IMR-90 (cell line): ENCODE measurements around the gene PALS2. TPM values are rescaled to one million over a fixed set of nuclear protein-coding genes. Genes with fewer than 3 reads are reported as not detected.

ENCODE experiments used
- ATAC-seq: fragments of 200-7000 bp; cut with Tn5 transposase; 2 replicates; pipeline ENCODE4 v1.9.1; 2020; ENCODE audit warnings: low read depth, mild to moderate bottlenecking, moderate library complexity
- BruUV-seq: library from RNA; stranded (reverse); fragments of 400-500 nt; replicated peaks from 2 replicates; lab custom pipeline; 2021; lab: Mats Ljungman, UMichigan
- CTCF ChIA-PET: fragments of 300-600 bp; formaldehyde crosslinking; extraction: SDS; loops from one replicate; lab custom pipeline; 2021; ENCODE audit warnings: antibody characterized with exemption; lab: Yijun Ruan, JAX
- POLR2A ChIA-PET: fragments of 300-600 bp; sonication (Branson Sonifier 250); formaldehyde crosslinking; loops from one replicate; lab custom pipeline; 2022; ENCODE audit warnings: antibody characterized with exemption; ENCODE audit not compliant: unreplicated experiment; lab: Charles Lee
- DNase-seq: peaks from one replicate; pipeline ENCODE4 v3.0.0; 2013
- H2AFZ ChIP-seq: replicated peaks from 2 replicates; pipeline ENCODE3; 2013; ENCODE audit warnings: low read length, mild to moderate bottlenecking; ENCODE audit not compliant: poor library complexity
- H2AK5ac ChIP-seq: 2 replicates; pipeline ENCODE4 v1.6.1; 2013; ENCODE audit warnings: low read depth, low read length, inconsistent platforms
- H2AK9ac ChIP-seq: replicated peaks from 2 replicates; pipeline ENCODE3; 2013; ENCODE audit warnings: mild to moderate bottlenecking, low read depth, low read length, moderate library complexity; ENCODE audit not compliant: poor library complexity
- H2BK120ac ChIP-seq: 2 replicates; pipeline ENCODE4 v1.6.1; 2013; ENCODE audit warnings: low read depth, low read length, inconsistent platforms
- H2BK15ac ChIP-seq: 3 replicates; pipeline ENCODE4 v1.6.1; 2013; ENCODE audit warnings: low read depth, low read length, inconsistent platforms
- H2BK20ac ChIP-seq: 2 replicates; pipeline ENCODE4 v1.6.1; 2013; ENCODE audit warnings: low read depth, mild to moderate bottlenecking, inconsistent platforms, low read length, moderate library complexity
- H2BK5ac ChIP-seq: 2 replicates; pipeline ENCODE4 v1.6.1; 2013; ENCODE audit warnings: mild to moderate bottlenecking, low read depth, low read length, inconsistent platforms; ENCODE audit not compliant: poor library complexity, severe bottlenecking
- H3K14ac ChIP-seq: replicated peaks from 2 replicates; pipeline ENCODE4 v1.6.1; 2013; ENCODE audit warnings: low read depth, low read length, inconsistent platforms
- H3K18ac ChIP-seq: 2 replicates; pipeline ENCODE4 v1.6.1; 2013; ENCODE audit warnings: low read depth, low read length, control low read depth
- H3K23ac ChIP-seq: 2 replicates; pipeline ENCODE4 v1.6.1; 2013; ENCODE audit warnings: low read depth, low read length, inconsistent platforms
- H3K27ac ChIP-seq: 2 replicates; pipeline ENCODE4 v1.5.1; 2013; ENCODE audit warnings: mild to moderate bottlenecking, control low read depth, low read length; ENCODE audit not compliant: insufficient read depth
- H3K27me3 ChIP-seq: 2 replicates; pipeline ENCODE4 v1.6.1; 2013; ENCODE audit warnings: low read length; ENCODE audit not compliant: control insufficient read depth, insufficient read depth
- H3K36me3 ChIP-seq: 2 replicates; pipeline ENCODE4 v1.6.1; 2013; ENCODE audit warnings: low read length, mixed read lengths; ENCODE audit not compliant: control insufficient read depth, insufficient read depth
- H3K4ac ChIP-seq: 2 replicates; pipeline ENCODE4 v1.6.1; 2013; ENCODE audit warnings: low read depth, low read length, inconsistent platforms
- H3K4me1 ChIP-seq: 2 replicates; pipeline ENCODE4 v1.6.1; 2013; ENCODE audit warnings: low read length, mixed read lengths; ENCODE audit not compliant: control insufficient read depth, insufficient read depth
- H3K4me2 ChIP-seq: 2 replicates; pipeline ENCODE4 v1.6.1; 2013; ENCODE audit warnings: low read depth, mild to moderate bottlenecking, control low read depth, low read length, moderate library complexity
- H3K4me3 ChIP-seq: 2 replicates; pipeline ENCODE4 v1.5.1; 2013; ENCODE audit warnings: low read depth, mild to moderate bottlenecking, control low read depth, low read length, moderate library complexity; ENCODE audit not compliant: insufficient read depth
- H3K56ac ChIP-seq: 2 replicates; pipeline ENCODE4 v1.6.1; 2013; ENCODE audit warnings: low read length, inconsistent platforms; ENCODE audit not compliant: insufficient read depth; ENCODE audit errors: extremely low read depth
- H3K79me1 ChIP-seq, 2 experiments: 2 replicates each; pipeline ENCODE4 v1.6.1; 2013; ENCODE audit warnings: low read length in 2 of 2, inconsistent platforms in 1 of 2, low read depth in 1 of 2
- H3K9ac ChIP-seq: 2 replicates; pipeline ENCODE4 v1.6.1; 2013; ENCODE audit warnings: low read depth, low read length, control low read depth
- H3K9me1 ChIP-seq: 2 replicates; pipeline ENCODE4 v1.6.1; 2013; ENCODE audit warnings: low read length, inconsistent platforms; ENCODE audit not compliant: insufficient read depth
- H3K9me3 ChIP-seq: 2 replicates; pipeline ENCODE4 v1.6.1; 2013; ENCODE audit warnings: low read length; ENCODE audit not compliant: control insufficient read depth, insufficient read depth
- H4K20me1 ChIP-seq: 2 replicates; pipeline ENCODE4 v1.6.1; 2013; ENCODE audit warnings: low read length, inconsistent platforms; ENCODE audit not compliant: insufficient read depth
- H4K5ac ChIP-seq: 2 replicates; pipeline ENCODE4 v1.6.1; 2013; ENCODE audit warnings: mild to moderate bottlenecking, low read depth, low read length, control low read depth
- H4K8ac ChIP-seq, 2 experiments: 2 replicates each; pipeline ENCODE4 v1.6.1; 2013; ENCODE audit warnings: low read depth in 2 of 2, low read length in 2 of 2, control low read depth in 1 of 2, inconsistent platforms in 1 of 2
- H4K91ac ChIP-seq: 2 replicates; pipeline ENCODE4 v1.6.1; 2013; ENCODE audit warnings: low read depth, low read length, inconsistent platforms; ENCODE audit not compliant: insufficient read depth
- CEBPB ChIP-seq: IDR thresholded peaks from 2 replicates; pipeline ENCODE4 v1.6.1; 2012; ENCODE audit warnings: low read depth, low read length, improper control_type of control experiment
- CHD1 ChIP-seq: IDR thresholded peaks from 2 replicates; pipeline ENCODE4 v1.6.1; 2012; ENCODE audit warnings: low read depth, low read length, improper control_type of control experiment
- SMC3 ChIP-seq: fragments of 150-350 bp; IDR thresholded peaks from 2 replicates; pipeline ENCODE4 v1.6.1; 2016; ENCODE audit warnings: low read depth, mild to moderate bottlenecking, antibody characterized with exemption, low read length, moderate library complexity
- dilution Hi-C: fragments of 300-500 bp; cut with HindIII; formaldehyde crosslinking; loops from one replicate; pipeline ENCODE4 v1.14.3; 2018; ENCODE audit warnings: low sequenced_read_pairs; ENCODE audit not compliant: unreplicated experiment
- in situ Hi-C: fragments of 300-500 bp; cut with MboI; formaldehyde crosslinking; loops from 3 replicates; pipeline ENCODE4 v1.14.3; 2019; ENCODE audit warnings: low sequenced_read_pairs, inconsistent platforms, mixed read lengths
- intact Hi-C: fragments of 100-400 bp; cut with micrococcal nuclease; formaldehyde crosslinking; loops from 2 replicates; pipeline ENCODE4 v1.10.0; 2022
- polyA plus RNA-seq, 3 experiments: library from polyadenylated mRNA; depleted of rRNA; stranded (reverse); fragments of >200 nt; gene quantifications; 2 replicates each; pipeline ENCODE4 v1.2.3, GENCODE V29; 2012; ENCODE audit warnings: low replicate concordance in 1 of 3
- total RNA-seq: library from RNA; depleted of rRNA; stranded (reverse); fragments of >200 nt; gene quantifications from 2 replicates; pipeline ENCODE4 v1.2.3, GENCODE V29; 2012

The PALS2 gene
- total and polyA plus RNA-seq, 2 of the 4 experiments (the other 2 are of a cell fraction): 8.8 to 15.4 TPM

DNA sequence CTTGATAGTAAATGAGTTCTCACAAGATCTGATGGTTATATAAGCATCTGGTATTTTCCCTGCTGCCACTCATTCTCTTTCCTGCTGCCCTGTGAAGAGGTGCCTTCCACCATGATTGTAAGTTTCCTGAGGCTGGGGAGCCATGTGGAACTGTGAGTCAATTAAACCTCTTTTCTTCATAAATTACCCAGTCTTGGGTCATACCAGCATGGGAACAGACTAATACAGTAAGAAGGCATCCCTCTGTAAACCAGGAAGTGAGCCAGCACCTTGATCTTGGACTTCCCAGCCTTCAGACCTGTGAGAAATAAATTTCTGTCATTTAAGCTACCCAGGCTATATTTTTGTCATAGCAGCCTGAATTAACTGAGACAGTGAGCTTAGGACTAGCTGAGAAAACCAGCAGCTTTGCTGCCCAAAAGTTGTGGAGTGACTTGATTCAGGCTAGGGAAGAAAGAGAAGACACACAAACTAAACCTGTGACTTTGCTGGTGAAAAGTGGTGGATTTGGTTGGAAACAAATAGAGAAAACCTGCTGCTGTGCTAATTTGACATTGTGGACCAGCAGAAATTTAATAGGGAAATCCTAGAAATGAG, 29.7 kb downstream of the PALS2 start:
- CTCF ChIA-PET: interaction anchor here (0.8 kb wide), 1 partner anchor 577 kb away, joined by 7 read pairs; a partner anchor contains a TSS

More for the DNA sequence above, 29.7 kb downstream of the PALS2 start:
- no peak overlapping the region for H2BK20ac ChIP-seq
- DNase-seq: no peak
- H3K23ac ChIP-seq: no peak overlapping the region
- no peaks in the 10 kb centered on the region for H3K4me1 ChIP-seq
- H3K9me1 ChIP-seq: no peaks in the 10 kb centered on the region
- H4K5ac ChIP-seq: no peak overlapping the region
- H3K27ac ChIP-seq: no peak overlapping the region
- no peak overlapping the region for H2AFZ ChIP-seq
- H2BK5ac ChIP-seq: no peak overlapping the region
- intact Hi-C loops: no loop called here
- H3K36me3 ChIP-seq: no peaks in the 10 kb centered on the region
- dilution Hi-C loops: no loop called here
- BruUV-seq: no TSS peak
- no peak overlapping the region for H3K4ac ChIP-seq
- H3K79me1 ChIP-seq: peaks cover 9 to 15% of the 10 kb centered on the region in 2 experiments; a peak in 2 of 4 replicates
- ATAC-seq: no peak
- no peak overlapping the region for H2BK120ac ChIP-seq
- H3K9ac ChIP-seq: no peak overlapping the region
- H3K4me2 ChIP-seq: no peak overlapping the region
- H3K27me3 ChIP-seq: no peaks in the 10 kb centered on the region
- no peak overlapping the region for H2AK5ac ChIP-seq
- H3K56ac ChIP-seq: no peak overlapping the region
- H4K8ac ChIP-seq: no peak overlapping the region
- no peak overlapping the region for H2BK15ac ChIP-seq
- H4K91ac ChIP-seq: no peak overlapping the region
- POLR2A ChIA-PET: no interaction called here
- TF ChIP-seq CEBPB (no peak), CHD1 (no peak), SMC3 (no peak)
- no peak overlapping the region for H2AK9ac ChIP-seq
- in situ Hi-C loops: no loop called here
- no peak overlapping the region for H3K4me3 ChIP-seq
- no peaks in the 10 kb centered on the region for H3K9me3 ChIP-seq
- no peaks in the 10 kb centered on the region for H4K20me1 ChIP-seq
- no peak overlapping the region for H3K14ac ChIP-seq
- H3K18ac ChIP-seq: no peak overlapping the region
